ENCODE data around the gene ZNF77. TPM values are rescaled to one million over a fixed set of nuclear protein-coding genes. Genes with fewer than 3 reads are reported as not detected.

ZNF77 gene
- polyA plus RNA-seq, 4 donors, result 7.2 to 8.5 (median 7.8) TPM

Other genes starting within 250 kb of the ZNF77 start
- 1 to 10 TPM; 5.2 to 7.7 (median 7.0) TPM for gene GNG7, start 242.3 kb downstream of the ZNF77 start, polyA plus RNA-seq (ENCODE audit: insufficient read length in 4 of 4)
- gene DIRAS1, start 223.6 kb downstream of the ZNF77 start, polyA plus RNA-seq (ENCODE audit: insufficient read length in 4 of 4), result 1 to 10 TPM; 2.5 to 5.0 (median 3.4) TPM
- gene SLC39A3, start 205.0 kb downstream of the ZNF77 start, polyA plus RNA-seq (ENCODE audit: insufficient read length in 4 of 4), result 10 to 100 TPM; 25.4 to 39.0 (median 29.7) TPM
- gene SGTA, start 161.7 kb downstream of the ZNF77 start, polyA plus RNA-seq (ENCODE audit: insufficient read length in 4 of 4), result 10 to 100 TPM; 45.4 to 74.1 (median 64.4) TPM
- 10 to 100 TPM; 39.5 to 66.8 (median 53.9) TPM for gene THOP1, start 159.5 kb downstream of the ZNF77 start, polyA plus RNA-seq (ENCODE audit: insufficient read length in 4 of 4)
- 10 to 100 TPM in 2 of 4 donors, 1 to 10 TPM in 2; 8.1 to 11.1 (median 9.4) TPM for gene ZNF554, start 125.1 kb downstream of the ZNF77 start, polyA plus RNA-seq (ENCODE audit: insufficient read length in 4 of 4)
- gene ZNF555, start 103.5 kb downstream of the ZNF77 start, polyA plus RNA-seq (ENCODE audit: insufficient read length in 4 of 4), result 10 to 100 TPM; 11.0 to 14.3 (median 12.0) TPM
- 1 to 10 TPM in 1 of 4 donors, under 1 TPM in 3; 0.43 to 1.1 (median 0.74) TPM for gene ZNF556, start 77.6 kb downstream of the ZNF77 start, polyA plus RNA-seq (ENCODE audit: insufficient read length in 4 of 4)
- gene ZNF57, start 44.0 kb downstream of the ZNF77 start, polyA plus RNA-seq (ENCODE audit: insufficient read length in 4 of 4), result 1 to 10 TPM; 5.9 to 9.4 (median 7.1) TPM
- 10 to 100 TPM in 3 of 4 donors, 1 to 10 TPM in 1; 6.4 to 11.4 (median 10.5) TPM for gene TLE6, start 32.6 kb upstream of the ZNF77 start, polyA plus RNA-seq (ENCODE audit: insufficient read length in 4 of 4)
- gene TLE2, start 84.3 kb upstream of the ZNF77 start, polyA plus RNA-seq (ENCODE audit: insufficient read length in 4 of 4), result 10 to 100 TPM; 28.8 to 52.5 (median 44.5) TPM
- gene TLE5, start 117.5 kb upstream of the ZNF77 start, polyA plus RNA-seq (ENCODE audit: insufficient read length in 4 of 4), result 100 to 1,000 TPM; 414 to 627 (median 476) TPM
- 10 to 100 TPM; 56.5 to 66.8 (median 62.4) TPM for gene GNA11, start 149.4 kb upstream of the ZNF77 start, polyA plus RNA-seq (ENCODE audit: insufficient read length in 4 of 4)
- 1 to 10 TPM in 2 of 4 donors, under 1 TPM in 2; 0.64 to 1.3 (median 0.97) TPM for gene GNA15, start 191.1 kb upstream of the ZNF77 start, polyA plus RNA-seq (ENCODE audit: insufficient read length in 4 of 4)
- under 1 TPM; 0.25 to 0.44 (median 0.38) TPM for gene S1PR4, start 233.8 kb upstream of the ZNF77 start, polyA plus RNA-seq (ENCODE audit: insufficient read length in 4 of 4)
- 10 to 100 TPM; 33.7 to 52.8 (median 46.5) TPM for gene NCLN, start 241.0 kb upstream of the ZNF77 start, polyA plus RNA-seq (ENCODE audit: insufficient read length in 4 of 4)

All from left renal cortex interstitium (tissue), 4 donors.